Stimulated activated naive CD8-positive, alpha-beta T cell treated with anti-CD3 and anti-CD28 coated beads, Interleukin-15, Interleukin-2, amounts not matched to agents 100 U/mL and 50 U/mL, for 24 hours (primary cell): ENCODE results near the gene NDUFA11.

Source experiments
- ATAC-seq: fragments of 150-1000 bp; cut with Tn5 transposase; one replicate; pipeline ENCODE4 v1.10.0; 2021
- DNase-seq: peaks from one replicate; pipeline ENCODE4 v3.0.0; 2021

NDUFA11 gene

GRCh38 chr19:5908773-5909442, 5.3 kb upstream of the NDUFA11 start:
- ATAC-seq (no peak), DNase-seq (no peak)

GRCh38 chr19:5907241-5907640, 3.7 kb upstream of the NDUFA11 start:
- ATAC-seq = no peak
- DNase-seq = peak; percentile 31

- no peak for ATAC-seq
Measured at GRCh38 chr19:5905114-5905778, 1.7 kb upstream of the NDUFA11 start.

GRCh38 chr19:5904352-5905113, 943 bp upstream of the NDUFA11 start, which contains the start of gene VMAC:
VMAC (plus strand) TSS chr19:5904872; CDS start chr19:5904891, 19 bp downstream.
- DNase-seq = peak; percentile 99
- peak; percentile 89 for ATAC-seq

More at GRCh38 chr19:5905114-5905778, 1.7 kb upstream of the NDUFA11 start:
- DNase-seq = no peak

GRCh38 chr19:5903056-5903623, 450 bp downstream of the NDUFA11 start:
- peak; percentile 29 for DNase-seq

GRCh38 chr19:5900976-5901375, 2.6 kb downstream of the NDUFA11 start:
- no peak for ATAC-seq
- no peak for DNase-seq

More at GRCh38 chr19:5903056-5903623, 450 bp downstream of the NDUFA11 start:
- ATAC-seq = no peak

- no peak for ATAC-seq
- no peak for DNase-seq
Measured at GRCh38 chr19:5899728-5900526, 3.7 kb downstream of the NDUFA11 start.

GRCh38 chr19:5897189-5897969, 6.2 kb downstream of the NDUFA11 start:
- DNase-seq (no peak), ATAC-seq (no peak)

- ATAC-seq = no peak
Measured at GRCh38 chr19:5896365-5897076, 7.1 kb downstream of the NDUFA11 start.

GRCh38 chr19:5895890-5896289, 7.7 kb downstream of the NDUFA11 start:
- ATAC-seq = no peak
- DNase-seq = no peak

More at GRCh38 chr19:5896365-5897076, 7.1 kb downstream of the NDUFA11 start:
- DNase-seq = no peak

GRCh38 chr19:5895409-5895808, 8.2 kb downstream of the NDUFA11 start:
- no peak for ATAC-seq

GRCh38 chr19:5894704-5895349, 8.8 kb downstream of the NDUFA11 start:
- ATAC-seq (no peak), DNase-seq (no peak)

More at GRCh38 chr19:5895409-5895808, 8.2 kb downstream of the NDUFA11 start:
- DNase-seq = no peak

GRCh38 chr19:5893907-5894703, 9.5 kb downstream of the NDUFA11 start:
- DNase-seq = no peak
- no peak for ATAC-seq

GRCh38 chr19:5893296-5893903, 10.2 kb downstream of the NDUFA11 start:
- no peak for DNase-seq
- ATAC-seq = no peak

- DNase-seq (no peak), ATAC-seq (no peak)
Measured at GRCh38 chr19:5892772-5893275, 10.8 kb downstream of the NDUFA11 start.

GRCh38 chr19:5891938-5892771, 11.4 kb downstream of the NDUFA11 start:
- DNase-seq (peak; percentile 30), ATAC-seq (peak; percentile 30)

GRCh38 chr19:5891572-5891937, 12.0 kb downstream of the NDUFA11 start:
- DNase-seq (no peak), ATAC-seq (no peak)
